ENCODE measurements around the gene GALT.

GALT gene

DNA sequence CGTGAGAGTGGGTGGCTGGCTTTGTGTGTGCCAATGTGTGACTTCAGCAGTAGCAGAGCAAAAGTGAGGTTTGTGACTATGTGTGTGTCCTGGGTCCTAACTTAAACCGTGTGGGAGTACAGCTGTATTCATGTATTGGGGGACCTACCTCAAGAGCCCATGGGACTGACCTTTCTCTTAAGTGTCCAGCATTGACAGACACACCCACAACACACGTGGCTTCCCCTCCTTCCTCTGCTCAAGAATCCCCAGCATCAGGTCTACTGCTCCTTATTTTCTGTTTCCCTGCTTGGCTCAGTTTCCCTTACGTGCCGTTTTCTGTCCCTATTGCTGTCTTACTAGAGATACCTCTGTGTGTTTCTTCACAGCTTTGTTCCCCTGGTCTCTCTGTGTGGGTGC is 6.1 kb downstream of the GALT start:
- DNase-seq = no peak

DNA sequence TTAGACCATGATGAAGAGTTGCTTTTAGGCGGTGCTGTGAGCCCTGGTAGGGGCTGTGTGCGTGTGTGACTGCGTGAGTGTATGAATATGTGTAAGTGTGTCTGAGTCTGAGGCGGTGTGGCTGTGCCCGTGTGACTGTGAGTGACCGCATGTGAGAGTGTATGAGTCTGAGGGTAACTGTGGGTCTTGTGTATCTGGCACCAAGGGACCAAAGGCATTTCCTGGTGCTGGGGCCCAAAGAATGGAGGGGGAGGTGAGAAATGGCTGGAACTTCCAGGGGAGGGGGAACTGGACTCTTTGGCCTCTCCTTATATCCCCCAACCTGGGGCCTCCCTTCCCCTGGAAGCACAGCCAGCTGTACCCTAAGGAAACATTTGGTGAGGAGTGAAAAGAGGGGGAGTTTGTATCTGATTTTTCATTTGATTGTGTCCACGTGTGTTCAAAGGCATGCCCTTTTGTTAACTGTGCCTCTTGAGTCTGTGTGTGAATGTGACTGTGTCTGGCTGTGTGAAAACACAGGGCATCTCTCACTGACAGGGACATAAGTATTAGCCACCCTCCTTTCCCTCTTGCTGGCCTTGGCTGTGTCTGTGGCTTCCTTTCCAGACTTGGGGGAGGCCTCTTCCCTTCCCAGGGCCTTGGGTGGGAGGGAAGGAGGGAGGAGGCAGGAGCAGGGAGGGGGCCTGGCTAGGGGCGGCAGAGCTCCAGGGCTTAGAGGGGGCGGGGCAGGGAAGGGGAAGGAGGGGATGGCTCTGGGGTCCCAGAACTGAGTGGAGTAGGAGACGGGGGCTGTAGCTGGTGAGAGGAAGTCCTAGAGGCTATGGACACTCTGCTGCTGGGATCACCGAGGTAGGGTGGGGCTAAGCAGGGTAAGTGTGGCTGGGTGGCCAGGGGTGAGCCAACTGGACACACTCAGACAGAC is 6.9 kb downstream of the GALT start:
- no peak for DNase-seq

DNA sequence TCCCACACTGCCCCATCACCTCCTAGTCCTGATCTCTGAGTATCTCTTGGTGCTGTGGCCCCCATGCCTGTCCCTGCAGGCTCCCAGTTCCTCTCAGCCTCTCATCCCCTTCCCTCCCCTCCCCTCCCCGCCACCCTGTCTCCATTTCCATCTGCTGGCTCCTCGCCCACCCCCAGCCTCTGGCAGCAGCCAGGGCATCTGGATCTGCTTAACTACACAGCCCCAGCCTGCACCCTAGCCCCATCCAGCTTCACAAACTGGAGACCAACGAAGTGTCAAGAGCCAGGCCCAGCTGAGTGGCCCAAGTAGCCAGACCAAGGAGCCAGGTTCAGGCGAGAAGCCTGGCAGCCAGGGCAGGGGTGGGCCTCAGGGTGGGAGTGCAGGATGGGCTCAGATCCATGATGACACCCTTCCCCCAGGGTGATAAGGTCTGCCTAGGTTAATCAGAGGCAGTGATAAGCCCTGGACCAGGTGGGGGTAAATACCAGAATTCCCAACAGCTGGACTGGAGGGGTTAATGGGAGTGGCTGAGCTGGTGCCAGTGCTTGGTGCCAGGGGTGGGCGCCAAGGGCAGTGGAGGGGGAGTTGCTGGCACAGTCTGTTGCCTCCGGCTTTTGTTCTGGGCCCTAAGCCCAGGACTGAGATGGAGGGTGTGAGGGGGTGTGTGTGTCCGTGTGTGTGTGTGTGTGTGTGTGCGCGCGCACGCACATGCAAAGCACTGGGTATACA is 8.0 kb downstream of the GALT start:
- peak; percentile 33 for DNase-seq

DNA sequence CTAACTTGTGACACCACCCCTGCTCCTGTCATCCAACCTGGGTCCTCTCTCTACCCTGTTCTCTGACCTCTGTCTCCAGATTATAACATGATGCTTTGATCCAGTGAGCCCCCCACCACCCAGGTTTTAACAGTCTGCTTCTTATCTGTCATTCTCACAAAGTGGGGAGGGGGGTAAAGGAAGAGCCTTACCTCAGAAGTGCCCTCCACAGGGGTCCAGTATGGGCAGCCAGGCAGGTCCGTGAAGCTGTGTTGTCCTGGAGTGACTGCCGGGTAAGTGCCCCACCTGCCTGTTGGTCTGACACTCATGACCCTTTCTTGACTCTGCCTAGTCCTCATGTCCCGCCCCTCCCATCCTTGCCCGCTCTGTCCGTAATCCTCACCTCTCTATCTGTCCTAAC is 8.9 kb downstream of the GALT start:
- no peak for DNase-seq

DNA sequence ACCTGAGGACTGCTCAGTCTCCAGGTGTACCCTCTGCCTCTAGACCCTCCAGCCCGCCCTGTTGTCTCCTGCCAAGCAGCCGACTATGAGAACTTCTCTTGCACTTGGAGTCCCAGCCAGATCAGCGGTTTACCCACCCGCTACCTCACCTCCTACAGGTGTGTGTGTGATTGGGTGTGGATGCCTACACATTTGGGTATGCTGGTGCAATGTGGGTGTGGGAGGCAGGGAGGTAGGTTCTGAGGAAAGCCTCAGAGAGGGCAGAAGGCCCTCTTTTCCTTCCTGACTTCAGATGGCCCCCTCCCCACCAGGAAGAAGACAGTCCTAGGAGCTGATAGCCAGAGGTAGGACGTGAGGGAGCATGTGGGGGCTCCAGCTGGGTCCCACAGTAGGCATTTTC is 10.5 kb downstream of the GALT start:
- DNase-seq = no peak

DNA sequence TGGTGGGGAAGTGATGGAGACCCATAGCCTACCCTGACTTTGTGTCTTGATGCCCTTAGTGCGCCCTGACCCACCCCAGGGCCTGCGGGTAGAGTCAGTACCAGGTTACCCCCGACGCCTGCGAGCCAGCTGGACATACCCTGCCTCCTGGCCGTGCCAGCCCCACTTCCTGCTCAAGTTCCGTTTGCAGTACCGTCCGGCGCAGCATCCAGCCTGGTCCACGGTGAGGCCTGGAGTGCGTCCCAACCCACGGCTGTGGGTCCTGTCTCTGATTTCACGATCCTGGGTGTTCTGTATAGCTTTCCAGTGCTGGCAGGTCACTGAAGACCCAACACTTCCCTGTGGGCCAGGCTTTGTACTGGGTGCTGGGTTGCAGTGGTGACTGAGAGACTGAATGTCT is 12.0 kb downstream of the GALT start:
- DNase-seq = no peak

DNA sequence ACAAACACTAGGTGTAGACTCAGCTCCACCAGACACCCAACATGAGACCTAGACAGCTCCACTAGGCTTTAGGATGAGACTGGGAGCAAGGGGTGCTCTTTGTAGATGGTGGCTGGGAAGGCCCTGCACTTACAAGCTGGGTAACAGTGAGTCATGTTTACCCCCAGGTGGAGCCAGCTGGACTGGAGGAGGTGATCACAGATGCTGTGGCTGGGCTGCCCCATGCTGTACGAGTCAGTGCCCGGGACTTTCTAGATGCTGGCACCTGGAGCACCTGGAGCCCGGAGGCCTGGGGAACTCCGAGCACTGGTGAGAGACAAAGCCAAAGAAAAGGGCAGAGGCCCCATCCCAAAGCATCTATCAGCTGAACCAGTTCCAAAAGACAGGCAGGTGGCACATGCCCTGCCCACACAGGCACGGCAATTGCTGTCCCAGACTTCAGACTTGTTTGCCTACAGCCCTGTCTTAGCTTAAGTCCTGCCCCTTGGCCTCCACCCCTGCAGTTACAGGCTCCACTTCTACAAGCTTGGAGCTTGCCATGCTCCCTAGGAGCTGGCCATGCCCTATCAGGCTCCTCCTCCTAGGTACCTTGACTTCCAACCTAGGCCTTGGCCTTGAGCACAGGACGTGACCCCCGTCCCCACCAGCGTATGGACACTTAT is 13.2 kb downstream of the GALT start:
- DNase-seq = no peak

DNA sequence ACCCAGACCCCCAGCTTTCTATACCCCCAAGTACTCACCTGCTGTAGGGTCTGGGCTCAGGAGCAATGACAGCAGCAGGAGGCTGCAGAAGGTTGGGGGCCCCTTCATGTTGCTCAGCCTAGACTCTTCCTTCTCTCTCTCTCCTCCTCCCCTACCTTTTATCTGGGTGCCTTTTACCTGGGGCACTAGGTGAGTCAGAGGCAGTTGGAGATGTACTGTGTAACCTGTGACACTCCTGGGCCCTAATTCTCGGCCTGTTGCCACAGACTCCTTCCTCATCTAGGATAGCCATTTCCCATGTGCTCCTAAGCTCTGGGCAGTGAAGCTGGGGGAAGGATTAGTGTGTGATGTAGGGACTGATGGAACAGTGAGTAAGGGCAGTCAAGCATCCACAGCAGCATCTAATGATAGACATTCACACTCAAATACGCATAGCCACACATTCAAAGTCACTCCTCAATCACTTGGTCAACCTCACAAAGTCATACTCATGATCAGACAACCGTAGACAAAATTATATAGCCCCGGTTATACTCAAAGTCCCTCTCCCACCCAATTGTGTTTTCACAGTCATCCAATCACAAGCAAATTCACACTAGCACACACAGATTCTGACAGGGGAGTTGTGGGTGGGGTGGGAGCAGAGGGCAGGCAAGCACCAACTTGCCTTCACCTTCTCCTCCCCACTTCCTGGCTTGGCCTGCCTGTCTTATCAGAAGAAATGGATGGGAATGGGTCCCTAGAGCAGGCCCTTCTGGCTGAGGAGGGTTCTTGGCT is 16.2 kb downstream of the GALT start, which contains the start of gene CCL27:
Gene CCL27 (minus strand): TSS at position 132 of the 777 bp plus-strand sequence. CDS start 24 bp downstream, at position 108.
- no peak for DNase-seq

DNA sequence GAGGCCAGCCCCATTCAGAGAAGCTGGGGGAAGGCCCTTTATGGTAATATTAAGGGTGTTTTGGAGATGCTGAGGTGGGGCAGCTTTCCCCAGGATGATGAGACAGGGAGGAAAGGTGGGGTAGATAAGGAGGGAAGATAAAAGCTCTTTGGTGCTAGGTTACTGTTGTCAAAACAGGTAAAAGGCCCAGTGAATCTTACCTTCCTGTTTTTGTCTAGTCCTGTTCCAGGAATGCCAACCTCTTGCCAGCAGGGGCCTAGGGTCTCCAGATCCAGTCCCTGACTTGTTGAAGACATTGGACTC is 16.8 kb downstream of the GALT start:
- no peak for DNase-seq

DNA sequence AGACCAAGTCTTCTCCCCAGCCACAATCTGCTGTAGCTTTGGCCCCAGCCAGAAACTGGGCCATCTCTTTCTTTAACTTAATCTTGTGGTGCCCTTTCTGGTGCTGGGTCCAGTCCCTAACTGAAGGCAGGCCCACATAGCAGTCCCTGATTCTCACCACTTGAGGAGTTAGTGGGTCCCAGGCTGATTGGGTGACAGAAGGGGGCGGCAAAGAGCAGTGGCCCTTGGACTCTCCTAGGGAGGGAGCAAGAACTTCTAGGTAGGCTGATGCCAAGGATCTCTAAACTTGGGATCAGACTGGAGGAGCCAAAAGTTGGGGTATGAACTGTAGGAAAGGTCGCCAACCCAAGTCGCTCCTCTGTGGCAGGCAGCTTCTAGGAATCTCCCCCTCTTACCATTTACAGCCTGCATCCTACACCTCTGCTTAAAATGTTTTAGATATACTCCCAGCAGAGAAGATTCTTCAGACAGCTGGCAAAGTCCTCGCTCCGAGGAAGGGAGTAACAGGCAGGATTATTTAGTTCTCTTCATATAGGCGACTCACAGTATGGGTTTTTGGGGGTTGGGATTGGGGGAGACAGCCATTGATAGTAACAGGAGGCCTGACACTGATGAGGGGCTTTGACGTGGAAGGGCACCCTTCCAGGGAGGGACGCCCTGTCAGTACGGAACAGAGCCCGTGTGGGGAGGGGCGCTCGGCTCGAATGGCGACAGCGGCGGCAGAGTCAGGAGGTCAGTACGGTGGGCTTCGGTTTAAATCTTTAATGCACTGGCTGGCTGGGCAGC is 18.0 kb downstream of the GALT start:
- DNase-seq = no peak

DNA sequence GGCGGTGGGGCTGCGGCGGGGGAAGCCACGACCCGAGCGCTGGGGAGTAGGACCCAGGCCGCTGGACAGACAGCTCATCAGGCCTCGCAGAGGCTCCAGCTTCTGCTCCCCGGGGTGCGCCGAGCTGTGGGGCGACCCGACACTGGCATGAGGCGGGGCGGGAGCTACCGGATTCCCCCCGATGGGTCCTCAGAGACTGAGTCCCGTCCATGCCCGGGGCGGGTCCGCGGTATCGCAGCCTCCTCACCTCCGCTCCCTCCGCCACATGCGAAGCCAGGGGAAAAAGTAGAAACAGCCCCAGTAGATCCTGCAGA is 18.5 kb downstream of the GALT start:
- DNase-seq = no peak

DNA sequence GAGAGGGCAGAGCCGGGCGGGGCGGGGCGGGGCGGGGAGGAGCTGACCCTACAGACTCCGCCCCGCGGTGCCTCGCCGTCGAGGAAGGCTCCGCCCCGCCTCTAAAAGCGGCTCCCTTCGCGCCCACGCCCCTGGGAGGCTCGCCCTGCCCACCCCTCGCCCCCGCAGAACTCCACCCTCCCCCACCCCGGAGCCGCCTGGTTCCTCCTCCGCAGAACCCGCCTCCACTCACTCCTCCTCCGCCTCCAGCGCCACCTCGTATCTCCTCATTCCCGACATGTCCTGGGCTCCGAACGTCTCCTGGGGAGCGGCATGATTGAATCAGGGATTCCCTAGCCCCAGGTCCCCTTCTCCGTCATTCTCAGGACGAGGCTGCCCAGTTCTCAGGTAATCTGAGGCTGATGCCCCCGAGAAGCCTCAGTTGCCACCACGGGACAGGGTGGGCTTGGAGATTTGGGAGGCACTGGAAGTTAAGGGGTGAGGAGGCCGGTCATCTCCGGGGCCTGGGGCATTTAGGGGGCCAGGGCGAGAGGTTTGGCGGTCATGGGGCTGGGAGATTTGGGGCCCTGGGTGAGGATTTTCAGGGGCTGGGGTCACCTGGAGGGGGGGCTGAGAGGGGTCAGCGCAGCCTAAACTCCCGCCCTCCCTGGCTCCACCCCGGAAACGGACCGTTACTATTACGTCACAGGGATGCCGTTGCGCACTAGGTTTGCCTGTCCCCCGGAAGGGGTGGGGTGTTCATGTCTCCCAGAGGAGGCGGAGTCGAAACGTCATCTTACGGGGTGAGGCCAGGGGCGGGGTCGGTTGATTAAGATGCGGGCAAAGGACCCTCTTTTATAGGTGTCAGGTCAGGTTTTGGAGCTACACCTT is 19.1 kb downstream of the GALT start:
- DNase-seq = peak; percentile 87

DNA sequence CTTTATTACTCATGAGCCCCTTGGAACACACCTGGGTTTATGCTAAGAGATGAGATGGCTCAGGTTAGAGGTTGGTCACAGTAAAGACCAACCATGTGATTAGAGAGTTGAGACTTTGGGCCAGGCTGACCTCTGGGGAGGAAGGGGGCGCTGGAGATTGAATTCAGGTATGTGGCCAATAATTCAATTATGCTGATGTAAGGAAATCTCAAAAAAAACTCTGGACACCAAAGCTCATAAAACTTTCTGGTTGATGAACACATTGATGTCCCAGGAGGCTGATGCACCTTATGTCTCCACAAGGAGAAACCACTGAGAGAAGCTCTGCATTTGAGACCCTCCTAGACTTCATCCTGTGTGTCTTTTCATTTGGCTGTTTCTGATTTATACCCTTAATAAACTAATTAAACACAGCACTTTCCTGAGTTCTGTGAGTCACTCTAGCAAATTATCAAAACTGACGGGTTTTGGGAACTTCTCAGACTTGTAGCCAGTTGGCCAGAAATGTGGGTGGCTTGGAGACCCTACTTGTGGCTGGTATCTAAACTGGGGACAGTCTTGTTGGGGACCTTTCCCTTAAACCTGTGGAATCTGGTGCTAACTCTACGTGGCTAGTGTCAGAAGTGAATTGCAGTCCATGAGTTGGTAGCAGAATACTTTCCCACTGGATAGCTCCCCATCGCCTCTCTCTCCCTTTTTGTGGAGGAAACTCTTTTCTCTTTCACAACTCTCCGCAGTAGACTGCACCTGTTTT is 23.5 kb downstream of the GALT start:
- DNase-seq = no peak

DNA sequence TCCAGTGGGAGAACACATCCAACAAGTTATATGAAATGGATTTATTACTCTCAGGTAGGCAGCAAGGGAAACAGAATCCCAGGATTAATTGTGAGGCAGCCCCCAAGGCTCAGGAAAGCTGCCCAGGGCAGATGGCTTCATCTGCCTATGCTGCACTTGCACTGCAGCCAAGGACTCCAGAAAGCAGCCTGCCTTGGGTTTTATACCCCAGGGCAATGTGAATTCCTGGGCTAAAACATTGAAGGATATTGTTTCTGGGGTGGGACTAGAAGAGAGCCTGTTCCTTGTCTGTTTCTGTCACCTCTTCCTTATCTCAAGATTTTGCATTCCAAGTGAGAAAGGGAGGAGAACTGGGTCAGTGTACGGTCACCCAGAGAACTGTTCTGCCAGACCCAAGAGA is 24.8 kb downstream of the GALT start:
- DNase-seq = no peak

DNA sequence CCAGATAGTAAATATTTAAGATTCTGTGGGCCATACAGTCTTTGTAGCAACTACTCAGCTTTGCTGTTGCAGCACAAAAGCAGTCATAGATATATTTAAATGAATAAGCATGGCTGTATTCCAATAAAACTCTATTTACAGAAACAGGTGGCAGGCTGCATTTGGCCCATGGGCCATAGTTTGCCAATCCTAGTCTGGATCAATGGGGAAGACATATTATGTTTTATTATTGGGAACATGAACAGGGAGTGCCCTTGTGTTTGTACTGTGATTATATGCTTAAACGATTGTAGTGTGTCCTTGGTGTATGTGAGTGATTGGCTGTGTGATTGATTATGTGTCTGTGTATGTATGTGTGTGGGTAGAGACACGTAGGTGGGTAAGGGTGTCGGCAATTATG is 28.0 kb downstream of the GALT start:
- DNase-seq = no peak

DNA sequence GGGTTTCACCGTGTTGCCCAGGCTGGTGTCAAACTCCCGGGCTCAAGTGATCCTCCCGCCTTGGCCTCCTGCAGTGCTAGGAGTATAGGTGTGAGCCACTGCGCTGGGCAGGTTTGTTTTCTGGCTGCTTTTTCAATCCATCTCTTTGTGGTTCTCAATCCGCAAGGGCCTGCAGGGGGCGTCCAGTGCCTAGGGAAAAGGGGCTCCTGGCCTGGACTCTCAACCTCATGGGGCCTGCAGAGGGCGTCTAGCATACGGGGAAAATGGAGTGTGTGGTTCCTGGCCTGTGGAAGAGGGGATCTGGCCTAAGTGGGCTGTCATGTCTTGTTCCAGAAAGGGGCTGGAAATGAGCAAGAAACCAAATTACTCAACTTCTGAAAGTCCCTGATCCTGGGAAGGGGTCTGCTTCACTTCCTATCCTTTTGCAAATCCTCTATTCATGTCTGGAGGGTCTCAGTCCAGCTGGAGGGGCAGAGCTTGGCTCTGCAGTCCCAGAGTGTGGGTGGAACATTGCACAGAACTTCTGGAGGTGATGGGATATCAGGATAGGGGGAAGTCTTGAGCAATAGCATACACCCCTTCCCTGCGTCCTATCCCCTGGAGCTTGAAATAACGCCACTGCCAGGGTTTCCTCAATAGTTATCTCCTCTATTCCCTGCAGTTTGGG is 28.7 kb downstream of the GALT start:
- peak; percentile 21 for DNase-seq

DNA sequence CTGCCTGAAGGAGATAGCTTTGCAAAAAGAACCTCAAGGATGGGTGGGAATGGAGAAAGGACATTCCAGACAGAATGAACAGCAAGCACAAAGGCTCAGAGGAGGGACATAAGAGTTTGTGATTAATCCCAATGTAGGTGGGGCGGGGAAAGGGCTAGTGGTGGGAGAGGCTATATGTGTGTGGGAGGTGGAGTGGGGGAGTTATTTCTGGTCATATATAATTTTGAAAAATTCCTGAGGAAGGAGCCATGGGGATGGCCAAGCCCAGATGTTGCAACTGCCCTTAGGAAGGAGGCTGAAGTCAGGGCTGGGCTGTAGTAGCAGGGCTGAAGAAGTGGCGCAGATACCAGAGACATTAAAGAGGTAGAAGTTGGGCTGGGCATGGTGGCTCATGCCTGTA is 29.4 kb downstream of the GALT start:
- no peak for DNase-seq

DNA sequence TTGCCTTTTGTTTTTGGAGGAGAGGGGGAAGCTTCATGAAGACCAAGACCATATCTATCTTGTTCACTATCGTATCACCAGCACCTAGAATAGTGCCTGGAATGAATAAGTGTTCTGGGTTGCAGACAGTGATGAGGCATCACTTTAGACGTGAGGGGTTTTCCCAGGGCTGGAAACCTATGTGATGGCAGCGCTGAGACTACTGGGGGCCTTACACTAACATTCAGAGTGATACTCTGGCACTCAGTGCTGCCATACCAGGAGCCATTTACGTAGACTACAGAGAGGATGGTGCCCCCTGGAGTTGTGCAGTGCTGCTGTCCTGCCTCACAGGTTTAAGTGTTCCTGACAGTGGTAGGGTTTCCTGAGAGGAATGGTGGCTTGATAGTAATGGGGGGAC is 37.7 kb downstream of the GALT start:
- no peak for DNase-seq

DNA sequence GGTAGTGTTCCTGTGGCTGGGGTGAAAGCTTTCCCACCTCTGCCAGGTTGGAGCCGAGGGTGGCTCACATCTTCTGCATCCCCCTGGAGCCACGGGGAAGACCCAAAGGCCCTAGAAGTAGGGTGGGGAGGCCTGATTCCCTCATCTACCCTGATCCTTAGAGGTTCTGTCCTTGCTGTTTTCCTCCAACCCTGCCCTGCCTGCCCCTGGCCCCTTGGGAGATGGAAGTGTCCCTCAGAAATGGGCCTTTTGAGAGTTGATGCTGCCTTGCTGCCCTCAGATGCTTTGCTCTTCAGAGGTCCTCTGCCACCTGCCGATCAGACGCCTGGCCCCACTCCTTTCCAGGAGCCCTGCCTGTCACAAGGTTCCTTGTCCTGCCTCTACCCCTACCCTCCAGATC is 38.3 kb downstream of the GALT start:
- DNase-seq = no peak

DNA sequence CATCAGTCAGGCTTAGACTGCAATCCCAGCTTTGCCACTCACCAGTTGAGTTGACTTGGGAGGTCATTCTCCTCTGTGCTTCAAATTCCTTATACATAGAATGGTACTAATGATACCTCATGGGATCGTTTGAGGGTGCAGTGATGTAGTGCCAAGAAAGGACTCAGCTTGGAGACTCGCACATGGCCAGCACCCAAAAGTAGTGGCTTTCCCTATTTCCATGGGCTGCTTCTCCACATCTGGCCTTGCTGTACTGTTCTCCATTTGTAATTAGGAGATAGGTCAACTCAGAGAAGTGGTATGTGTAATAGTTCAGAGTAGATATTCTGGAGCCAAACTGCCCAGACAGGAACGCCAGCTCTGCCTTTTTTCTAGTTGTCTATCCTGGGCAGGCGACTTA is 39.1 kb downstream of the GALT start:
- DNase-seq = no peak

Data from NCI-H2029 treated with DMSO at 0.1 percent for 48 hours (cell line).